Gastroesophageal sphincter (tissue), 3 donors: ENCODE measurements around the gene RAP1GAP2.

Experiments used
- POLR2A ChIP-seq, 2 donors: fragments of 450-650 bp; IDR thresholded peaks; one replicate each; pipeline ENCODE4 v1.6.1; 2017; ENCODE audit warnings: antibody characterized with exemption in 2 of 2, mild to moderate bottlenecking in 2 of 2, moderate library complexity in 1 of 2
- TF ChIP-seq, protein P1 (sequence below), 4 experiments: fragments of 200-600 bp in 2 of 4; fragments of 450-650 bp in 2 of 4; sonication (generic) in 1 of 4; IDR thresholded peaks; one replicate each; pipeline ENCODE4 v1.5.1; 2017 to 2019; ENCODE audit warnings: antibody characterized with exemption in 4 of 4, mild to moderate bottlenecking in 2 of 4, moderate library complexity in 2 of 4

DNA sequence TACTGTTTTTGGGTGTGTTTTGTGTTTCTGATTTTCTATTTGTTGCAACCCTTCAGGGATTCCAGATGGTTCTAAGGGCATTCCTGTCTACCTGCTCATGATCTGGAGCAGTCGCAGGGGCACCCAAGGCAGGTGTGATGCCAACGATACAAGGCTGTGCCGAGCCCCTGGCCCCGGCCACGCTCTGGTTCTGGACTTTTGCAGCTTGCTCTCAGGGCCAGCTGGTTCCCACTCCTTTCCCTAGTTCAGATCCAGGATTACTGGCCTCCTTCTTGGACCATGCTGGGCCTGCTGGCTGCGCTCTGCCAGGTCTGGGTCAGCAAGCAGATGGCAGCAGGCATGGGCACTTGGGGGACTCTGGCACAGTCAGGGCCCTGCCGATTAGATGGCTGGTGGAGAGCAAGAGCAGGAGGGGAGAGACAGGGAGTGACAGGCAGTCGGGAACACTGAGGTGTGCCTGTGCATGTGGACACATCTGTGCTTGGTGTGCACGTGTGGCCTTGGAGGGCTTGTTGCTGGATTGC lies 15.2 kb upstream of the RAP1GAP2 start:
- TF ChIP-seq, protein P1, sequence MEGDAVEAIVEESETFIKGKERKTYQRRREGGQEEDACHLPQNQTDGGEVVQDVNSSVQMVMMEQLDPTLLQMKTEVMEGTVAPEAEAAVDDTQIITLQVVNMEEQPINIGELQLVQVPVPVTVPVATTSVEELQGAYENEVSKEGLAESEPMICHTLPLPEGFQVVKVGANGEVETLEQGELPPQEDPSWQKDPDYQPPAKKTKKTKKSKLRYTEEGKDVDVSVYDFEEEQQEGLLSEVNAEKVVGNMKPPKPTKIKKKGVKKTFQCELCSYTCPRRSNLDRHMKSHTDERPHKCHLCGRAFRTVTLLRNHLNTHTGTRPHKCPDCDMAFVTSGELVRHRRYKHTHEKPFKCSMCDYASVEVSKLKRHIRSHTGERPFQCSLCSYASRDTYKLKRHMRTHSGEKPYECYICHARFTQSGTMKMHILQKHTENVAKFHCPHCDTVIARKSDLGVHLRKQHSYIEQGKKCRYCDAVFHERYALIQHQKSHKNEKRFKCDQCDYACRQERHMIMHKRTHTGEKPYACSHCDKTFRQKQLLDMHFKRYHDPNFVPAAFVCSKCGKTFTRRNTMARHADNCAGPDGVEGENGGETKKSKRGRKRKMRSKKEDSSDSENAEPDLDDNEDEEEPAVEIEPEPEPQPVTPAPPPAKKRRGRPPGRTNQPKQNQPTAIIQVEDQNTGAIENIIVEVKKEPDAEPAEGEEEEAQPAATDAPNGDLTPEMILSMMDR (IDR thresholded peaks at IDR 0.05), result no peak
- TF ChIP-seq POLR2A (IDR thresholded peaks at IDR 0.05), result no peak
